HFFc6 (cell line): ENCODE measurements around the gene TMEM255B. TPM values are rescaled to one million over a fixed set of nuclear protein-coding genes. Genes with fewer than 3 reads are reported as not detected.
A peak's percentile ranks its signal among the peaks of the same experiment; 100 is the strongest.

Experiments
- DNase-seq: peaks from one replicate; pipeline ENCODE4 v3.0.0-alpha.2; 2018
- H3K27ac Mint-ChIP-seq: 2 replicates; pipeline ENCODE4 v1.8.0; 2020; ENCODE audit warnings: mild to moderate bottlenecking, mixed read lengths
- H3K27me3 Mint-ChIP-seq: 2 replicates; pipeline ENCODE4 v1.8.0; 2021; ENCODE audit warnings: mild to moderate bottlenecking, moderate library complexity, mixed read lengths; ENCODE audit not compliant: insufficient read depth
- H3K36me3 Mint-ChIP-seq: 2 replicates; pipeline ENCODE4 v1.8.0; 2021; ENCODE audit warnings: low read depth, mixed read lengths
- H3K4me1 Mint-ChIP-seq: 2 replicates; pipeline ENCODE4 v1.8.0; 2020; ENCODE audit warnings: low read depth, mixed read lengths
- H3K4me3 Mint-ChIP-seq: 2 replicates; pipeline ENCODE4 v1.8.0; 2020; ENCODE audit warnings: mild to moderate bottlenecking, moderate library complexity, mixed read lengths
- H3K9me3 Mint-ChIP-seq: 2 replicates; pipeline ENCODE4 v1.8.0; 2020; ENCODE audit warnings: mild to moderate bottlenecking, mixed read lengths
- total RNA-seq, 6 experiments: library from RNA; stranded (reverse); fragmentation: NEBNext Ultra II Directional; extraction: Animal tissue kit (Norgen Biotek cat#: 25700); gene quantifications; 2 replicates in 1 of 6; 3 replicates in 5 of 6; pipeline ENCODE4 v1.2.3, GENCODE V29; 2021
- TF ChIP-seq, protein P1 (sequence below): fragments of 200-600 bp; sonication (generic); IDR thresholded peaks from 2 replicates; pipeline ENCODE4 v1.5.0; 2021; ENCODE audit warnings: antibody characterized with exemption, mild to moderate bottlenecking

The TMEM255B gene
- total RNA-seq, 6 experiments from 2014 or later: 8.2 to 10.3 (median 9.1) TPM

DNA sequence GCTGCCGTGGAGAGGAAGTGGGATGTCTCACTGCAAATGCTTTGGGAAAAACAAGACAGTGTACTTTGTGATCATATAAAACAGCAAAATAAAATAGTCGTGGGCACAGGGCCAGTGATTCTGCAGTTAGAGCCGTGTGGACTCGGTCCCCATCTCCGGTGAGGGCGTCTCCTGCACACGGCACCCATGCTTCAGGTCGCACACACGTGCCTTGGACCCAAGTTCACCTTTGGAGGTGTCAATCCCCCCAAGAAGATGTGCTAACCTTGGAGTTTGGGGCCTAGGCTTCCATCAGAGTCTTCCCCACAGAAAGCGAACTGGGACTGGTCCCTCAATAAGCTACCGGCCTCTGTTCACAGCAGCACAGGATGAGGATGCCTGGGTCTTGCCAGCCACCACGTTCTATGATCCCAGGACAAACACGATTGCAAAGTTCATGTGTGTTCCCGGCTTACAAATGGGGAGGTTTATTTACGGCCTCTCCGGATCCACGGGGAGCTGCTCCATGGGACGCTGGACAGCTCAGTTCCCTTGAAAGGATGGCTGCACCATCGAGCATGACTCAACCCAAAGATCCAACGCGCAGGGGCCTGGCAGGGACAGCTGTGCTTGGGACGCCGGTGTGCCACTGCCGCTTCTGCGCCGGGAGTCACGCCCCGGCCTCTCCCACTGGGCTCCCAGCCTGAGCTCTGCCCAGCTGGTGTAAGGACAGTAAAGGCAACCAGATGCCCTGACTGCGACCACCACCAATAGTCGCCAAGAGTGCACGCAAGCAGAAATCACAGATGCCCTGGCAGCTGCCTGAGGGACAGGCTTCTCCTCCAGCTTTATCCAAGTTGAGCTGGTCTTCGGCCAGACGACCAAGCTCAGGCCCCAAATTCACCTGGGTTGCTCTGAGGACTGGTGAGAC is 96.2 kb downstream of the TMEM255B start:
- TF ChIP-seq, protein P1, sequence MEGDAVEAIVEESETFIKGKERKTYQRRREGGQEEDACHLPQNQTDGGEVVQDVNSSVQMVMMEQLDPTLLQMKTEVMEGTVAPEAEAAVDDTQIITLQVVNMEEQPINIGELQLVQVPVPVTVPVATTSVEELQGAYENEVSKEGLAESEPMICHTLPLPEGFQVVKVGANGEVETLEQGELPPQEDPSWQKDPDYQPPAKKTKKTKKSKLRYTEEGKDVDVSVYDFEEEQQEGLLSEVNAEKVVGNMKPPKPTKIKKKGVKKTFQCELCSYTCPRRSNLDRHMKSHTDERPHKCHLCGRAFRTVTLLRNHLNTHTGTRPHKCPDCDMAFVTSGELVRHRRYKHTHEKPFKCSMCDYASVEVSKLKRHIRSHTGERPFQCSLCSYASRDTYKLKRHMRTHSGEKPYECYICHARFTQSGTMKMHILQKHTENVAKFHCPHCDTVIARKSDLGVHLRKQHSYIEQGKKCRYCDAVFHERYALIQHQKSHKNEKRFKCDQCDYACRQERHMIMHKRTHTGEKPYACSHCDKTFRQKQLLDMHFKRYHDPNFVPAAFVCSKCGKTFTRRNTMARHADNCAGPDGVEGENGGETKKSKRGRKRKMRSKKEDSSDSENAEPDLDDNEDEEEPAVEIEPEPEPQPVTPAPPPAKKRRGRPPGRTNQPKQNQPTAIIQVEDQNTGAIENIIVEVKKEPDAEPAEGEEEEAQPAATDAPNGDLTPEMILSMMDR: no peak
- no peaks in the 10 kb centered on the region; the same call in 1 of the 2 replicates for H3K9me3 Mint-ChIP-seq
- peaks cover 45% of the 10 kb centered on the region for H3K4me1 Mint-ChIP-seq
- H3K36me3 Mint-ChIP-seq: peaks cover 43% of the 10 kb centered on the region
- peak overlapping the region; percentile 30; the same call in 1 of the 2 replicates for H3K4me3 Mint-ChIP-seq
- DNase-seq: no peak
- H3K27me3 Mint-ChIP-seq: peaks cover 18% of the 10 kb centered on the region
- H3K27ac Mint-ChIP-seq: peak overlapping the region; percentile 78

DNA sequence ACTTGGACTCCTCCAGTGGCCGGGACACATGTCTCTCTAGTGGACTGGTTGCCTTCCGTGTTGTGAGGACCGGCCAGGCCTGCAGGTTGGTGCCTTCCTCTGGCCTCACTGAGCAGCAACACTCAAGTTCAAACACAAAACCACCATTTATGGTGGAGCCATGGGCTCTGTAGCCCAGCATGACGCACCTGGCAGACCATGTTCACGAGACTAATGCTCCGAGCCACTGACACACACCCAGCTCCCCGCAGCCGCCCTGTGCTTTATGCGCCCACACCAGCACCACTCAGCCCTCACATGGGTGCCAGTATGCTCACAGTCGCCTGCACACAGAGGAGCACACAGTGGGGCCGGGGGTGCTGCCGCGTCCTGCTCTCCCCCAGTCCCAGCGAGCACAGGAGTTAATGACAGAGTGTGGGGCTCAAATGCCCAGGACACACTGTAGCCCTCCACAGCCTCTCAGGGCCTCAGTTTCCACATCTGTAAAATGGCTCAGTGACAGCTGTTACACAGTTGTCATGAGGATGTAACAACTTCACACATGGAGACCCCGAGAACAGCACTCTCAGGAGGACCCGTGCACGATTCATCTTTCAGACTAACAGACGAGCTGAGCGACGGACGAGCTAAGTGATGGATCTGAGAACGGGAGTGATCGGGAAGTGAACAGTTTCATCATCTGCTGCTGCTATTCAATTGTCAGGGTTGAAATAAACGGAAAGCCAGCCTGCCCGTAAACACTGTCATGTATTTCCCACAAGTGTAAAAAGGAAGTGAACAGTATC is 97.1 kb downstream of the TMEM255B start:
- peaks cover 54% of the 10 kb centered on the region for H3K4me1 Mint-ChIP-seq
- no peak for DNase-seq
- H3K27me3 Mint-ChIP-seq: peaks cover 18% of the 10 kb centered on the region
- TF ChIP-seq, protein P1: no peak
- H3K4me3 Mint-ChIP-seq: peak overlapping the region; percentile 73
- peaks cover 47% of the 10 kb centered on the region for H3K36me3 Mint-ChIP-seq
- H3K27ac Mint-ChIP-seq: peak overlapping the region; percentile 93
- H3K9me3 Mint-ChIP-seq: no peaks in the 10 kb centered on the region; the same call in 1 of the 2 replicates

DNA sequence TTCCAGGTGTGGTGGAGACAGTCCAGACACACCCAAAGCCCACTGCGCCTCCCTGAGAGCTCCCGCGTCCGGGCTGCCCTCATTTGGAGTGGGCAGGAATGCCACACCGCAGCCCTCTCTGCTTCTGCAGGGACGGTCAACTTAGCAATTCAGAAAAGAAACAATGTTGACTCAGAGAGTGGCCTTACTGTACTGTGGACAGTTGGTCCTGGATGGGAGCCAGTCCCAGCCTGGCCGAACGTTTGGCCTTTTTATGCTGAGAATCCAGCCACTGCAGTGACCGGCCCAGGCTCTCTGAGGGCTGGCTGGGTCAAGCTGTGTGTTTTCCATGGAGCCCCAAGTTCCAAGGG is 97.7 kb downstream of the TMEM255B start:
- H3K36me3 Mint-ChIP-seq: peaks cover 53% of the 10 kb centered on the region
- peak; percentile 82 for DNase-seq
- H3K4me1 Mint-ChIP-seq: peaks cover 59% of the 10 kb centered on the region
- peaks cover 18% of the 10 kb centered on the region for H3K27me3 Mint-ChIP-seq
- peak overlapping the region; percentile 93 for H3K27ac Mint-ChIP-seq
- H3K9me3 Mint-ChIP-seq: no peaks in the 10 kb centered on the region; the same call in 1 of the 2 replicates
- peak overlapping the region; percentile 73 for H3K4me3 Mint-ChIP-seq
- TF ChIP-seq, protein P1: no peak

DNA sequence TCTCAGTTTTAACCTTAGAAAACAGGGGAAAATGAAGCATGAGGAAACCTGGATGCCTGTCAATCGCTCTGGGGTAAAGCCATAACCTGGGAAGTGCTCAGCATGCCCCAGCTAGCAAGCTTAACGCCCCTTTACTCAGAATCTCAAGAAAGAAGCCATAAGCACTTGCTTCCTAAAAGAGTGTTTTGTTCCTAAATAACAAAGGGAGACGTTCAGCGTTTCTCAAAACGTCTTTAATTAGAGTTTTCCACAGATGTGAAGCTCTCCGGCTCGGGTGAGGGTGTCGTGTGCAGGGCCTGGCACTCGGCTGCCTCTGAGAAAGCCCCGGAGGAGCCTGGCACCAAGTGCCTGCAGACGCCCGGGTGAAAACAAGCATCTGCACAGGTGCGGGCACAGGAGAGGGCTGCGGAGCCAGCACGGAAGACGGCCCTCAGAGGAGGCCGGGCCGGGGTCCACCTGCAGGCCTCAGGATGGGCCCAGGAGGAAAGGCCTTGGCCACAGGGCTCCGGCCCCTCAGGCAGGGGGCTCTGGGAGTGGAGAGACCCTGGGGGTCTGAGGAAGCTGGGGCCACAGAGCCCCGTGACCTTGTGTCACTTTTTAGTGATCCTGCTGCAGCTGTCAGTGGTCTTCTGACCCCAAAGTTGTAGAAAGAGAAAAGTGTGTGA is 98.6 kb downstream of the TMEM255B start:
- no peak for DNase-seq
- TF ChIP-seq, protein P1: no peak
- H3K4me1 Mint-ChIP-seq: peaks cover 68% of the 10 kb centered on the region

More for the DNA sequence above, 98.6 kb downstream of the TMEM255B start:
- Mint-ChIP-seq H3K27me3 (peaks cover 12% of the 10 kb centered on the region), H3K27ac (peak overlapping the region; percentile 93), H3K9me3 (peaks cover 3% of the 10 kb centered on the region; the same call in 1 of the 2 replicates), H3K4me3 (peak overlapping the region; percentile 35; the same call in 1 of the 2 replicates), H3K36me3 (peaks cover 62% of the 10 kb centered on the region)
